ENCODE measurements around the gene ASPDH. TPM values are rescaled to one million over a fixed set of nuclear protein-coding genes. Genes with fewer than 3 reads are reported as not detected.

ASPDH gene
- total RNA-seq, 1 experiment from 2014 or later: not detected

DNA sequence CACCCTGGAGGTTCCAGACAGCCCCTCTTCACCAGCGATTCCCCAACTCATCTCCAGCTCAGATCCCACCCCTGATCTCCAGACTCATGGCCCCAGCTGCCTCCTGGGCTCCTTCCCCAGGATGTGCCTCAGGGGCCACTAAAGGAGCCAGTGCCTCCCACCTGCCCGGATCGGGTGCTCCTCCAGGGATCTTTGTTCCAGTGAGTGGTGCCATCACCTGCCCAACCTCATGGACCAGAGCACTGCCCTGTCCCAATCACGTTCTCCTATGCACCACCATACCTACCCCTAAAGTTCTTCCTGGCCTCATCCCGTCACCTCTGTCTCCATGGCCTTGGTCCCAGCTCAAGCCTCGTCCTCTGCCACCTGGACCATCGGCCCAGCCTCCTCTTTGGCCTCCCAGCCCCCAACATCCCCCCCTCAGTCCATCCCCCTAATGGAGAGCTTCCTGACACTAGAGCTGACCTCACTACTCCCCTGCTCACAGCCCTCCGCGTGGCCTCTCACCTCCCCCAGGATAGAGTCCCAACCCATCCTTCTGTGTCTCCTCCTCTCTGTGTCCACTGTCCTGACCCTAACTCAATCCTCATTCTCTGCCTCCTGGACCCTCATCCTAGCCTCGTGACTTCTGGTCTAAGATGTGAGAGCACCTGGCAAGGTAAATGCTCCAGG is 28.3 kb downstream of the ASPDH start:
- TF ChIP-seq POLR2A (IDR thresholded peaks at IDR 0.05; ENCODE audit: borderline replicate concordance, extremely low read depth, insufficient read depth, insufficient read length): no peak
- no peak for TF ChIP-seq SIN3A (IDR thresholded peaks at IDR 0.05; ENCODE audit: low read depth)
- TF ChIP-seq, protein P1, sequence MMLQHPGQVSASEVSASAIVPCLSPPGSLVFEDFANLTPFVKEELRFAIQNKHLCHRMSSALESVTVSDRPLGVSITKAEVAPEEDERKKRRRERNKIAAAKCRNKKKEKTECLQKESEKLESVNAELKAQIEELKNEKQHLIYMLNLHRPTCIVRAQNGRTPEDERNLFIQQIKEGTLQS (IDR thresholded peaks at IDR 0.05): no peak
- no peak for TF ChIP-seq YY1 (IDR thresholded peaks at IDR 0.05; ENCODE audit: extremely low read depth, insufficient replicate concordance, low read depth, low read length)
- TF ChIP-seq JUND (IDR thresholded peaks at IDR 0.05): no peak
- TF ChIP-seq CEBPB (IDR thresholded peaks at IDR 0.05; ENCODE audit: low read depth): no peak
- TF ChIP-seq TCF7L2 (IDR thresholded peaks at IDR 0.05; ENCODE audit: borderline replicate concordance, extremely low read depth, insufficient read depth, insufficient read length): no peak
- no peak for TF ChIP-seq SP1 (IDR thresholded peaks at IDR 0.05; ENCODE audit: low read depth)
- TF ChIP-seq EZH2 (IDR thresholded peaks at IDR 0.05): no peak
- TF ChIP-seq FOSL1 (IDR thresholded peaks at IDR 0.05; ENCODE audit: low read depth): no peak
- TF ChIP-seq EGR1 (IDR thresholded peaks at IDR 0.05; ENCODE audit: low read depth): no peak
- no peak for TF ChIP-seq SRF (IDR thresholded peaks at IDR 0.05; ENCODE audit: low read depth)
- TF ChIP-seq, protein P2, sequence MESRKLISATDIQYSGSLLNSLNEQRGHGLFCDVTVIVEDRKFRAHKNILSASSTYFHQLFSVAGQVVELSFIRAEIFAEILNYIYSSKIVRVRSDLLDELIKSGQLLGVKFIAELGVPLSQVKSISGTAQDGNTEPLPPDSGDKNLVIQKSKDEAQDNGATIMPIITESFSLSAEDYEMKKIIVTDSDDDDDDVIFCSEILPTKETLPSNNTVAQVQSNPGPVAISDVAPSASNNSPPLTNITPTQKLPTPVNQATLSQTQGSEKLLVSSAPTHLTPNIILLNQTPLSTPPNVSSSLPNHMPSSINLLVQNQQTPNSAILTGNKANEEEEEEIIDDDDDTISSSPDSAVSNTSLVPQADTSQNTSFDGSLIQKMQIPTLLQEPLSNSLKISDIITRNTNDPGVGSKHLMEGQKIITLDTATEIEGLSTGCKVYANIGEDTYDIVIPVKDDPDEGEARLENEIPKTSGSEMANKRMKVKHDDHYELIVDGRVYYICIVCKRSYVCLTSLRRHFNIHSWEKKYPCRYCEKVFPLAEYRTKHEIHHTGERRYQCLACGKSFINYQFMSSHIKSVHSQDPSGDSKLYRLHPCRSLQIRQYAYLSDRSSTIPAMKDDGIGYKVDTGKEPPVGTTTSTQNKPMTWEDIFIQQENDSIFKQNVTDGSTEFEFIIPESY (IDR thresholded peaks at IDR 0.05; ENCODE audit: extremely low read depth, insufficient replicate concordance, low read length): no peak
- no peak for TF ChIP-seq ZNF274 (IDR thresholded peaks at IDR 0.05; ENCODE audit: low read depth, low read length)
- TF ChIP-seq, protein P3, sequence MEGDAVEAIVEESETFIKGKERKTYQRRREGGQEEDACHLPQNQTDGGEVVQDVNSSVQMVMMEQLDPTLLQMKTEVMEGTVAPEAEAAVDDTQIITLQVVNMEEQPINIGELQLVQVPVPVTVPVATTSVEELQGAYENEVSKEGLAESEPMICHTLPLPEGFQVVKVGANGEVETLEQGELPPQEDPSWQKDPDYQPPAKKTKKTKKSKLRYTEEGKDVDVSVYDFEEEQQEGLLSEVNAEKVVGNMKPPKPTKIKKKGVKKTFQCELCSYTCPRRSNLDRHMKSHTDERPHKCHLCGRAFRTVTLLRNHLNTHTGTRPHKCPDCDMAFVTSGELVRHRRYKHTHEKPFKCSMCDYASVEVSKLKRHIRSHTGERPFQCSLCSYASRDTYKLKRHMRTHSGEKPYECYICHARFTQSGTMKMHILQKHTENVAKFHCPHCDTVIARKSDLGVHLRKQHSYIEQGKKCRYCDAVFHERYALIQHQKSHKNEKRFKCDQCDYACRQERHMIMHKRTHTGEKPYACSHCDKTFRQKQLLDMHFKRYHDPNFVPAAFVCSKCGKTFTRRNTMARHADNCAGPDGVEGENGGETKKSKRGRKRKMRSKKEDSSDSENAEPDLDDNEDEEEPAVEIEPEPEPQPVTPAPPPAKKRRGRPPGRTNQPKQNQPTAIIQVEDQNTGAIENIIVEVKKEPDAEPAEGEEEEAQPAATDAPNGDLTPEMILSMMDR (IDR thresholded peaks at IDR 0.05 in 2 of 3, conservative IDR thresholded peaks at IDR 0.05 in 1 of 3; ENCODE audit: borderline replicate concordance in 1 of 3, insufficient read depth in 1 of 3, low read depth in 2 of 3, low read length in 2 of 3): no peak
- Histone ChIP-seq H3K79me2 (ENCODE audit: insufficient read depth, low read length) (no peaks in the 10 kb centered on the region), H3K36me3 (ENCODE audit: control insufficient read depth in 1 of 2, insufficient read depth in 2 of 2, low read length in 2 of 2) (peaks cover 11 to 26% of the 10 kb centered on the region in 2 experiments; a peak in 3 of 4 replicates), H3K9ac (ENCODE audit: low read length) (no peak overlapping the region), H3K4me2 (ENCODE audit: low read length) (no peak overlapping the region), H3K4me1 (ENCODE audit: control insufficient read depth in 1 of 2, insufficient read depth in 2 of 2, low read length in 2 of 2) (no peaks in the 10 kb centered on the region), H4K20me1 (ENCODE audit: insufficient read depth) (no peaks in the 10 kb centered on the region), H3K27ac (ENCODE audit: low read depth, low read length) (no peak overlapping the region), H3K9me3 (ENCODE audit: control insufficient read depth in 1 of 2, insufficient read depth in 1 of 2, low read depth in 1 of 2, low read length in 2 of 2) (peaks cover 3 to 12% of the 10 kb centered on the region in 2 experiments; a peak in 1 of 4 replicates), H3K27me3 (ENCODE audit: insufficient read depth, low read length) (no peaks in the 10 kb centered on the region), H3K9me2 (ENCODE audit: insufficient read depth) (no peaks in the 10 kb centered on the region), H2AFZ (ENCODE audit: low read depth, low read length, poor library complexity, severe bottlenecking) (no peak overlapping the region), H3K4me3 (replicated peaks in 1 of 2; ENCODE audit: low read depth in 1 of 2, low read length in 2 of 2) (no peak overlapping the region)
- ChIA-PET RAD21 (ENCODE audit: low non-redundant PET in 1 of 2, low total read pairs in 2 of 2, uncharacterized antibody in 2 of 2, unreplicated experiment in 2 of 2) (no interaction called here), POLR2A (no interaction called here), CTCF (no interaction called here)
- no peak for DNase-seq (ENCODE audit: low read depth, low spot score)
- no peak for ATAC-seq
- intact Hi-C loops (cut with micrococcal nuclease): no loop called here
- no TSS peak for BruUV-seq (replicated peaks)
